ENCODE data around the gene ARFGEF2.

DNA sequence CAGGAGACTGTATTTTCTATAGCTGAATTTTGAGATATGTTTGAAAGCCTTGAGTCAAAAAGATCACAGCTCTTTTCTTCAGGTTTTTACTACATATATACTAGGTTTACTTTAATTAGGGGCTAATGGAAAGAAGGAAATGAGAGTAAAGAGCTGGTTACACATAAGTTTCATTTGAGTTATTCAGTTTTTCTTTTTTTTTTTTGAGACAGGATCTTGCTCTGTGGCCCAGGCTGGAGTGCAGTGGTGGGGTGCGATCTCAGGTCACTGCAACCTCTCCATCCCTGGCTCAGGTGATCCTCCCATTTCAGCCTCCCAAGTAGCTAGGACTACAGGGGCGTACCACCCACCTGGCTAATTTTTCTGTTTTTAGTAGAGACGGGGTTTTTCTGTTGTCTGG is 4.8 kb downstream of the ARFGEF2 start:
- TF ChIP-seq POLR2A (IDR thresholded peaks at IDR 0.05) (no peak), POLR2AphosphoS5 (IDR thresholded peaks at IDR 0.05) (no peak), EP300 (IDR thresholded peaks at IDR 0.05) (no peak)
- TF ChIP-seq, protein P1, sequence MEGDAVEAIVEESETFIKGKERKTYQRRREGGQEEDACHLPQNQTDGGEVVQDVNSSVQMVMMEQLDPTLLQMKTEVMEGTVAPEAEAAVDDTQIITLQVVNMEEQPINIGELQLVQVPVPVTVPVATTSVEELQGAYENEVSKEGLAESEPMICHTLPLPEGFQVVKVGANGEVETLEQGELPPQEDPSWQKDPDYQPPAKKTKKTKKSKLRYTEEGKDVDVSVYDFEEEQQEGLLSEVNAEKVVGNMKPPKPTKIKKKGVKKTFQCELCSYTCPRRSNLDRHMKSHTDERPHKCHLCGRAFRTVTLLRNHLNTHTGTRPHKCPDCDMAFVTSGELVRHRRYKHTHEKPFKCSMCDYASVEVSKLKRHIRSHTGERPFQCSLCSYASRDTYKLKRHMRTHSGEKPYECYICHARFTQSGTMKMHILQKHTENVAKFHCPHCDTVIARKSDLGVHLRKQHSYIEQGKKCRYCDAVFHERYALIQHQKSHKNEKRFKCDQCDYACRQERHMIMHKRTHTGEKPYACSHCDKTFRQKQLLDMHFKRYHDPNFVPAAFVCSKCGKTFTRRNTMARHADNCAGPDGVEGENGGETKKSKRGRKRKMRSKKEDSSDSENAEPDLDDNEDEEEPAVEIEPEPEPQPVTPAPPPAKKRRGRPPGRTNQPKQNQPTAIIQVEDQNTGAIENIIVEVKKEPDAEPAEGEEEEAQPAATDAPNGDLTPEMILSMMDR (IDR thresholded peaks at IDR 0.05), result no peak
